Right renal cortex interstitium (tissue), 3 donors: ENCODE measurements around the gene ARPC4. TPM values are rescaled to one million over a fixed set of nuclear protein-coding genes. Genes with fewer than 3 reads are reported as not detected.
"Not testable (repeated sequence)": the region's sequence is repeated elsewhere in the genome, so short reads cannot be mapped to it uniquely, and the experiment has no call there.

Experiments used
- DNase-seq, 3 donors: peaks; one replicate each; pipeline ENCODE4 v3.0.0-alpha.2; 2013; ENCODE audit warnings: low read depth in 3 of 3, low spot score in 2 of 3
- polyA plus RNA-seq, 3 donors: library from polyadenylated mRNA; unstranded; fragments of 120-200 nt; gene quantifications; one replicate each; pipeline ENCODE4 v1.2.1, GENCODE V29; 2013; ENCODE audit not compliant: insufficient read length in 3 of 3

Gene ARPC4
- polyA plus RNA-seq, 3 donors: 146 to 156 (median 154) TPM

DNA sequence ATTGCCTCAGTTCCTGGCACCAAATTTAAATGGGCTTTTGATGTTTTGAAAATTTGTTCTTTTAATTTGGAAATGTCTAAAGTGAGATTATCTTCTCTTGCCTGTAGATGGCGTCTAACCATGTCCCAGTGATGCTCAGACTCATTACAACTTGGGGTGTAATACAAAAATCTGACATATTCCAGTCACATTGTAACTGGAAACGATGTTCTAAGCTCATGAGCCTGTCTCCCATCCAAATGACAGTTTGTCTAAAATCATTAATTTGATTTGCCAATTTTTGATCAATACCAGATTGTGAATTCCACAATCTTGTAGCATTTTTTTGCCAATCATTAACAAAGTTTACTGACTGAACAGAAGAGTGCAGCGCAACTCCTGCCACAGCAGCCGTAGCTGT, 56.0 kb downstream of the ARPC4 start:
- not testable (repeated sequence) for DNase-seq

DNA sequence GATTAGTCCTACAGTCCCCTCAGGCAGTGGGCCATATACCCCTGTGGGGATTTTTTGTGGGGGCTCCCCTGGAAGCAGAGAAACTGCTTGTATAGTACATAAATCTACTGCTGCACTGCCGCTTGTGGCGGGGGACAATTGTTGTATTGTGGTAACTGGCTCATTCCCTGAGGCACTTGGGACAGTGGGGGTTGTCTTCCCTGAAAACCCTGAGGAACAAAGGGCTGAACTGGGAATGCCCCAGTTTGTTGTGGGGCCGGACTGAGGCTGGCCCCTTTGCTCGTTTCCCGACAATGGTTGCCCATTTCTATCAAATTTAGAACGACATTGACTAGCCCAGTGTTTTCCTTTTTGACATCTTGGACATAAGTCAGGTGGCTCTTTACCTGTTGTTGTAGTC, 58.5 kb downstream of the ARPC4 start:
- not testable (repeated sequence) for DNase-seq

DNA sequence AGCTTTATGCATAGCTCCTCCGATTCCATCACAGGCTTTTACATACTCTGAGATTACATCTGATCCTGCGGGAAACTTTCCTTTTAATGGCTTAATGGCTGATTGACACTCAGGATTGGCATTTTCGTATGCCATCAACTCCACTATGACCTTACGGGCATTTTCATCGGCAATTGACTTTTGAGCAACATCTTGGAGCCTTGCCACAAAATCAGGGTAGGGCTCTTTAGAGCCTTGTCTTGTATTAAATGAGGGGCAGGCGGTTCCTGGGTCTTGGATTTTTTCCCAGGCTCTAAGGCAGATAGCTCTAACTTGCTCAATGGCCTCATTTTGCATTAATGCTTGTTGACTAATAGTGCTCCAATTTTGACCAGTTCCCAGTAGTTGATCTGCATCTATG, 59.0 kb downstream of the ARPC4 start:
- DNase-seq: not testable (repeated sequence)

DNA sequence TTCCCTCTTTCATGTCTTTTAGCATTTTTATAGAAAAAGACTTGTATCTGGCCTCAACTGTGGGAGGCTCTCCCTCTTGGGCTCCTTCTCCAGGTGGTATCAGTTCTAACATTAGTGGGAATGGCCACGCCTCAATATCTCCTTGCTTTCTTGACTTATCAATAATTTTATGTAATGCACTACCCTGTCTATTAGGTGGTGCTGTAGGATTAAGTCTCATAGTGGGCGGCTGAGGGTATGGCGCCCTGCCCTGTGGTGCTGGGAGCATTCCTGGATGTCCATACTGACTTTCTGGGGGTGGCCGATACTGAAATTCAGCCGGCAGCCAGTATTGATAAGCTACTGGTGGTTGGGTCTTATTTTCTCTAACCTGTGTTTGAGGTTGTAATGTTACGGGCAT, 59.6 kb downstream of the ARPC4 start:
- DNase-seq: no peak

DNA sequence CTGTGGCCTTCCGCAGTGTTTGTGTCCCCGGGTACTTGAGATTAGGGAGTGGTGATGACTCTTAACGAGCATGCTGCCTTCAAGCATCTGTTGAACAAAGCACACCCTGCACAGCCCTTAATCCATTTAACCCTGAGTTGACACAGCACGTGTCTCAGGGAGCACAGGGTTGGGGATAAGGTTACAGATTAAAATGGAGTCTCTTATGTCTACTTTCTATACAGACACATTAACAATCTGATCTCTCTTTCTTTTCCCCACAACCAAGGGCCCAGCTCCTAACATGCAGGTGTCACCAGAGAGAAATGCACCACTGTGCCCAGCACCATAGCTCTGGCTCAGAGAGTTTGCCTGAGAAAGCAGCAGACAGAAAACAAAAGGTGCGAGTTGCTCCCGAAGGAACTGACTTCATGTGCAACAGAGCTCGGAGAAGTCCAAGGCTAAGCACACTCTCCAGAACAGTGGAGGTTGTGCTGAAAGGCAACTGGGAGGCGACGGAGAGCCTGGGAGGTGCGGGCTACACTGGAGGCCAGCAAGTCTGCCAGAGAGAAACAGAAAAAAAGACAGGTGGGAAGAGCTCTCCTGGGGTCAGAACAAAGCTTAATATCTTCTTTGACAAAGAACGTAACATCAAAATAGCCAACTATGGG, 61.5 kb downstream of the ARPC4 start:
- not testable (repeated sequence) for DNase-seq

DNA sequence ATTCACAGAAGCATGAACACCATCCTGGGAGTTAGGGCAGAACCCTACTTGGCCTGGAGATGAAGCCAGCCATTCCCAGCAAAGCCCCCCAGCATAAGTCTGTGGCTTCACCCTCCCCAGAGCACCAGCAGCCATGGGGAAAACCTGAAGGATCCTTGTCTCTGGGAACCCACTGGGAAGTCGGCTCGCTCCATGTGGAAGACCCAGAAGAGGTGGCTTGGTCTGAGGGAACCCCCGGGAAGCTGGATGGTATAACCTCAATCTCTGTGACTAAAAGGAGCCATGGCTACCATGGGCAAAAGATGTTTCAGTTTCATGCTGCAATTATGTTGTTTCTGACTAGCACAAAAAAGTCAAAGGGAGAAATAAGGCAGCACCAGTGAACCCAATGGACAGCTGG, 62.7 kb downstream of the ARPC4 start:
- no peak for DNase-seq

Other genes starting within 250 kb of the ARPC4 start
- under 1 TPM in 2 of 3 donors, not detected in 1; 0.03 TPM for gene LHFPL4, start 239.3 kb upstream of the ARPC4 start, polyA plus RNA-seq
- 10 to 100 TPM; 33.2 to 34.9 (median 34.2) TPM for gene MTMR14, start 143.6 kb upstream of the ARPC4 start, polyA plus RNA-seq
- under 1 TPM; 0.07 to 0.14 (median 0.10) TPM for gene CPNE9, start 89.2 kb upstream of the ARPC4 start, polyA plus RNA-seq
- 10 to 100 TPM; 18.2 to 20.7 (median 19.1) TPM for gene BRPF1, start 61.3 kb upstream of the ARPC4 start, polyA plus RNA-seq
- 10 to 100 TPM; 44.4 to 56.8 (median 50.9) TPM for gene OGG1, start 43.1 kb upstream of the ARPC4 start, polyA plus RNA-seq
- 10 to 100 TPM; 18.6 to 20.8 (median 20.4) TPM for gene CAMK1, start 23.1 kb upstream of the ARPC4 start, polyA plus RNA-seq
- gene TADA3, start 609 bp upstream of the ARPC4 start, polyA plus RNA-seq: 10 to 100 TPM; 56.7 to 61.5 (median 60.5) TPM
- gene TTLL3, start 17.2 kb downstream of the ARPC4 start, polyA plus RNA-seq: 10 to 100 TPM; 29.7 to 34.0 (median 30.4) TPM
- 10 to 100 TPM; 29.8 to 35.4 (median 30.2) TPM for gene RPUSD3, start 50.9 kb downstream of the ARPC4 start, polyA plus RNA-seq
- under 1 TPM in 1 of 3 donors, not detected in 2; 0.14 TPM for gene CIDEC, start 87.2 kb downstream of the ARPC4 start, polyA plus RNA-seq
- 10 to 100 TPM; 48.1 to 56.8 (median 53.2) TPM for gene JAGN1, start 97.5 kb downstream of the ARPC4 start, polyA plus RNA-seq
- 10 to 100 TPM; 11.5 to 12.7 (median 11.5) TPM for gene IL17RE, start 109.8 kb downstream of the ARPC4 start, polyA plus RNA-seq
- gene IL17RC, start 124.0 kb downstream of the ARPC4 start, polyA plus RNA-seq: 10 to 100 TPM; 30.7 to 35.9 (median 32.6) TPM
- gene CRELD1, start 140.8 kb downstream of the ARPC4 start, polyA plus RNA-seq: 10 to 100 TPM; 50.1 to 52.4 (median 52.1) TPM
- gene PRRT3, start 159.3 kb downstream of the ARPC4 start, polyA plus RNA-seq: 1 to 10 TPM; 2.8 to 3.5 (median 3.0) TPM
- 100 to 1,000 TPM; 101 to 108 (median 106) TPM for gene EMC3, start 193.8 kb downstream of the ARPC4 start, polyA plus RNA-seq
- 10 to 100 TPM; 18.1 to 20.9 (median 19.5) TPM for gene FANCD2, start 233.4 kb downstream of the ARPC4 start, polyA plus RNA-seq